GM23338 (cell line): ENCODE data around the gene TIPIN. TPM values are rescaled to one million over a fixed set of nuclear protein-coding genes. Genes with fewer than 3 reads are reported as not detected.
A peak's percentile ranks its signal among the peaks of the same experiment; 100 is the strongest.

Experiments used
- ATAC-seq: fragments of 200-7000 bp; cut with Tn5 transposase; 3 replicates; pipeline ENCODE4 v1.9.1; 2020
- DNase-seq: peaks from one replicate; pipeline ENCODE4 v3.0.0-alpha.2; 2015; ENCODE audit warnings: low spot score
- H2AFZ ChIP-seq: fragments of 200-600 bp; sonication (generic); 2 replicates; pipeline ENCODE4 v1.8.0; 2016; ENCODE audit warnings: antibody characterized with exemption, mild to moderate bottlenecking, moderate library complexity
- H3F3A ChIP-seq: fragments of 200-600 bp; sonication (generic); replicated peaks from 2 replicates; pipeline ENCODE4 v1.8.0; 2017; ENCODE audit warnings: antibody characterized with exemption, mixed run types, low read depth
- H3K27ac ChIP-seq: fragments of 200-600 bp; sonication (generic); 2 replicates; pipeline ENCODE4 v1.6.1; 2016; ENCODE audit warnings: low read depth
- H3K27me3 ChIP-seq: fragments of 200-600 bp; sonication (generic); 2 replicates; pipeline ENCODE4 v1.8.0; 2016; ENCODE audit warnings: mild to moderate bottlenecking, mixed run types, moderate library complexity; ENCODE audit not compliant: insufficient read depth
- H3K36me3 ChIP-seq: fragments of 200-600 bp; sonication (generic); 2 replicates; pipeline ENCODE4 v1.8.0; 2016; ENCODE audit warnings: mild to moderate bottlenecking; ENCODE audit not compliant: insufficient read depth
- H3K4me1 ChIP-seq: fragments of 200-600 bp; sonication (generic); 2 replicates; pipeline ENCODE4 v1.8.0; 2016; ENCODE audit warnings: mild to moderate bottlenecking, moderate library complexity; ENCODE audit not compliant: insufficient read depth
- H3K4me2 ChIP-seq: fragments of 200-600 bp; sonication (generic); 2 replicates; pipeline ENCODE4 v1.7.1; 2017; ENCODE audit warnings: mixed run types
- H3K4me3 ChIP-seq: fragments of 200-600 bp; sonication (generic); 2 replicates; pipeline ENCODE4 v1.6.1; 2016; ENCODE audit warnings: mixed run types
- H3K79me2 ChIP-seq: fragments of 200-600 bp; sonication (generic); replicated peaks from 2 replicates; pipeline ENCODE4 v1.8.0; 2017; ENCODE audit warnings: mild to moderate bottlenecking; ENCODE audit not compliant: insufficient read depth
- H3K9me2 ChIP-seq: fragments of 200-600 bp; sonication (generic); 2 replicates; pipeline ENCODE4 v1.8.0; 2017; ENCODE audit not compliant: insufficient read depth
- H4K20me1 ChIP-seq: fragments of 200-600 bp; sonication (generic); replicated peaks from 2 replicates; pipeline ENCODE4 v1.8.0; 2017; ENCODE audit warnings: mild to moderate bottlenecking; ENCODE audit not compliant: insufficient read depth
- H3K27ac Mint-ChIP-seq: 2 replicates; pipeline ENCODE4 v1.8.0; 2020; ENCODE audit warnings: inconsistent platforms, mild to moderate bottlenecking, moderate library complexity, mixed read lengths
- H3K27me3 Mint-ChIP-seq: 3 replicates; pipeline ENCODE4 v1.8.0; 2022; ENCODE audit warnings: low read depth, mild to moderate bottlenecking, moderate library complexity, mixed read lengths, inconsistent platforms; ENCODE audit not compliant: insufficient read depth, poor library complexity
- H3K36me3 Mint-ChIP-seq: 3 replicates; pipeline ENCODE4 v1.8.0; 2021; ENCODE audit warnings: low read depth, mild to moderate bottlenecking, inconsistent platforms, moderate library complexity, mixed read lengths
- H3K4me1 Mint-ChIP-seq: 3 replicates; pipeline ENCODE4 v1.8.0; 2020; ENCODE audit warnings: mild to moderate bottlenecking, inconsistent platforms, mixed read lengths
- H3K4me3 Mint-ChIP-seq: 3 replicates; pipeline ENCODE4 v1.8.0; 2021; ENCODE audit warnings: moderate library complexity, mild to moderate bottlenecking, inconsistent platforms, mixed read lengths
- H3K9me3 Mint-ChIP-seq: 3 replicates; pipeline ENCODE4 v1.8.0; 2020; ENCODE audit warnings: moderate library complexity, mild to moderate bottlenecking, inconsistent platforms, mixed read lengths
- CREB1 ChIP-seq: fragments of 250-450 bp; sonication (Bioruptor Pico); IDR thresholded peaks from 2 replicates; pipeline ENCODE4 v1.5.0; 2020; ENCODE audit warnings: low read depth, mild to moderate bottlenecking, moderate library complexity
- CTCF ChIP-seq, 2 experiments: fragments of 200-600 bp in 1 of 2; sonication (generic) in 1 of 2; conservative IDR thresholded peaks; 2 replicates each; pipeline versions ENCODE4 v1.5.1 to v1.6.1; 2016 to 2017; ENCODE audit warnings: antibody characterized with exemption in 2 of 2, low read depth in 2 of 2, mild to moderate bottlenecking in 2 of 2, moderate library complexity in 1 of 2
- EZH2 ChIP-seq: fragments of 200-600 bp; sonication (generic); IDR thresholded peaks from one replicate; pipeline ENCODE4 v1.8.0; 2017; ENCODE audit warnings: antibody characterized with exemption, mild to moderate bottlenecking, low read depth; ENCODE audit not compliant: unreplicated experiment
- EZH2phosphoT487 ChIP-seq: fragments of 200-600 bp; sonication (generic); IDR thresholded peaks from one replicate; pipeline ENCODE4 v1.8.1; 2018; ENCODE audit warnings: antibody characterized with exemption; ENCODE audit not compliant: unreplicated experiment
- JUNB ChIP-seq: IDR thresholded peaks from one replicate; pipeline ENCODE4 v1.6.1; 2016; ENCODE audit warnings: antibody characterized with exemption; ENCODE audit not compliant: unreplicated experiment
- NANOG ChIP-seq: IDR thresholded peaks from 2 replicates; pipeline ENCODE4 v1.6.1; 2016; ENCODE audit warnings: antibody characterized with exemption, borderline replicate concordance
- POLR2AphosphoS5 ChIP-seq: IDR thresholded peaks from 2 replicates; pipeline ENCODE4 v1.6.1; 2016; ENCODE audit warnings: antibody characterized with exemption, low read depth
- STAT1 ChIP-seq: IDR thresholded peaks from one replicate; pipeline ENCODE4 v1.6.1; 2016; ENCODE audit warnings: antibody characterized with exemption; ENCODE audit not compliant: unreplicated experiment
- ZNF114 ChIP-seq: fragments of 250-450 bp; sonication (Bioruptor Pico); IDR thresholded peaks from 2 replicates; pipeline ENCODE4 v1.5.0; 2020; ENCODE audit warnings: mild to moderate bottlenecking, moderate library complexity
- polyA plus RNA-seq: library from polyadenylated mRNA; unstranded; fragments of >200 nt; fragmentation: Nextera tagmentation; extraction: Ambion mirVana; gene quantifications from 2 replicates; pipeline ENCODE4 v1.2.1, GENCODE V29; 2016
- total RNA-seq: library from RNA; depleted of rRNA; stranded (reverse); fragments of >200 nt; shearing (Covaris generic); gene quantifications from 2 replicates; pipeline ENCODE4 v1.2.3, GENCODE V29; 2014
- TF ChIP-seq, protein P1 (sequence below): IDR thresholded peaks from 2 replicates; pipeline ENCODE4 v1.6.1; 2016; ENCODE audit warnings: antibody characterized with exemption
- TF ChIP-seq, protein P2 (sequence below): IDR thresholded peaks from one replicate; pipeline ENCODE4 v1.6.1; 2018; ENCODE audit warnings: antibody characterized with exemption; ENCODE audit not compliant: unreplicated experiment
- TF ChIP-seq, protein P3 (sequence below): fragments of 250-450 bp; sonication (Bioruptor Pico); IDR thresholded peaks from 2 replicates; pipeline ENCODE4 v1.5.0; 2020; ENCODE audit warnings: mild to moderate bottlenecking, moderate library complexity

The TIPIN gene
- total and polyA plus RNA-seq, 2 experiments from 2014 or later: 25.3 to 39.1 TPM

DNA sequence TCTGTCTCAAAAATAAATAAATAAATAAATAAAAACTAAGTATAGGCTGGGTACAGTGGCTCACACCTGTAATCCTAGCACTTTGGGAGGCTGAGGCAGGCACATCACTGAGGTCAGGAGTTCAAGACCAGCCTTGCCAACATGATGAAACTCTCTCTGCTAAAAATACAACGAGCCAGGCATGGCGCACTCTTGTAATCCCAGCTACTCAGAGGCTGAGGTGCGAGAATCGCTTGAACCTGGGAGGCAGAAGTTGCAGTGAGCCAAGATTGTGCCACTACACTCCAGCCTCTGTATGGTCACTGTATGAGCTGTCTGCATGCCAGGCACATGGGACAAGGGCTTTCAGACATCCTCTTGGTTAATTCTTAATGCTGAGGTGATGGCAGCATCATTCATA, 28.7 kb downstream of the TIPIN start:
- no peaks in the 10 kb centered on the region for H3F3A ChIP-seq
- H3K27ac ChIP-seq: peak overlapping the region; percentile 46; the same call in 1 of the 2 replicates
- no peak for ATAC-seq
- no peak overlapping the region for H3K4me3 ChIP-seq
- no peaks in the 10 kb centered on the region for H3K9me2 ChIP-seq
- Mint-ChIP-seq H3K9me3 (no peaks in the 10 kb centered on the region), H3K4me3 (no peak overlapping the region), H3K27me3 (no peaks in the 10 kb centered on the region), H3K4me1 (no peaks in the 10 kb centered on the region), H3K27ac (no peak overlapping the region), H3K36me3 (peaks cover 56% of the 10 kb centered on the region)
- H3K27me3 ChIP-seq: no peaks in the 10 kb centered on the region
- H3K79me2 ChIP-seq: no peaks in the 10 kb centered on the region
- H3K36me3 ChIP-seq: peaks cover 25% of the 10 kb centered on the region; the same call in 1 of the 2 replicates
- no peak for TF ChIP-seq CTCF (conservative IDR thresholded peaks at IDR 0.05; ENCODE audit: low read depth in 2 of 2)
- TF ChIP-seq JUNB: no peak
- no peak for TF ChIP-seq NANOG
- no peak for TF ChIP-seq POLR2AphosphoS5
- TF ChIP-seq, protein P1, sequence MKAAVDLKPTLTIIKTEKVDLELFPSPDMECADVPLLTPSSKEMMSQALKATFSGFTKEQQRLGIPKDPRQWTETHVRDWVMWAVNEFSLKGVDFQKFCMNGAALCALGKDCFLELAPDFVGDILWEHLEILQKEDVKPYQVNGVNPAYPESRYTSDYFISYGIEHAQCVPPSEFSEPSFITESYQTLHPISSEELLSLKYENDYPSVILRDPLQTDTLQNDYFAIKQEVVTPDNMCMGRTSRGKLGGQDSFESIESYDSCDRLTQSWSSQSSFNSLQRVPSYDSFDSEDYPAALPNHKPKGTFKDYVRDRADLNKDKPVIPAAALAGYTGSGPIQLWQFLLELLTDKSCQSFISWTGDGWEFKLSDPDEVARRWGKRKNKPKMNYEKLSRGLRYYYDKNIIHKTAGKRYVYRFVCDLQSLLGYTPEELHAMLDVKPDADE: no peak
- TF ChIP-seq, protein P2, sequence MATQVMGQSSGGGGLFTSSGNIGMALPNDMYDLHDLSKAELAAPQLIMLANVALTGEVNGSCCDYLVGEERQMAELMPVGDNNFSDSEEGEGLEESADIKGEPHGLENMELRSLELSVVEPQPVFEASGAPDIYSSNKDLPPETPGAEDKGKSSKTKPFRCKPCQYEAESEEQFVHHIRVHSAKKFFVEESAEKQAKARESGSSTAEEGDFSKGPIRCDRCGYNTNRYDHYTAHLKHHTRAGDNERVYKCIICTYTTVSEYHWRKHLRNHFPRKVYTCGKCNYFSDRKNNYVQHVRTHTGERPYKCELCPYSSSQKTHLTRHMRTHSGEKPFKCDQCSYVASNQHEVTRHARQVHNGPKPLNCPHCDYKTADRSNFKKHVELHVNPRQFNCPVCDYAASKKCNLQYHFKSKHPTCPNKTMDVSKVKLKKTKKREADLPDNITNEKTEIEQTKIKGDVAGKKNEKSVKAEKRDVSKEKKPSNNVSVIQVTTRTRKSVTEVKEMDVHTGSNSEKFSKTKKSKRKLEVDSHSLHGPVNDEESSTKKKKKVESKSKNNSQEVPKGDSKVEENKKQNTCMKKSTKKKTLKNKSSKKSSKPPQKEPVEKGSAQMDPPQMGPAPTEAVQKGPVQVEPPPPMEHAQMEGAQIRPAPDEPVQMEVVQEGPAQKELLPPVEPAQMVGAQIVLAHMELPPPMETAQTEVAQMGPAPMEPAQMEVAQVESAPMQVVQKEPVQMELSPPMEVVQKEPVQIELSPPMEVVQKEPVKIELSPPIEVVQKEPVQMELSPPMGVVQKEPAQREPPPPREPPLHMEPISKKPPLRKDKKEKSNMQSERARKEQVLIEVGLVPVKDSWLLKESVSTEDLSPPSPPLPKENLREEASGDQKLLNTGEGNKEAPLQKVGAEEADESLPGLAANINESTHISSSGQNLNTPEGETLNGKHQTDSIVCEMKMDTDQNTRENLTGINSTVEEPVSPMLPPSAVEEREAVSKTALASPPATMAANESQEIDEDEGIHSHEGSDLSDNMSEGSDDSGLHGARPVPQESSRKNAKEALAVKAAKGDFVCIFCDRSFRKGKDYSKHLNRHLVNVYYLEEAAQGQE: no peak
- no peak for TF ChIP-seq EZH2
- TF ChIP-seq EZH2phosphoT487: no peak
- no peak for TF ChIP-seq ZNF114 (CRISPR knock-in tag)
- TF ChIP-seq CREB1 (CRISPR knock-in tag): no peak
- no peak for TF ChIP-seq STAT1
- TF ChIP-seq, protein P3, sequence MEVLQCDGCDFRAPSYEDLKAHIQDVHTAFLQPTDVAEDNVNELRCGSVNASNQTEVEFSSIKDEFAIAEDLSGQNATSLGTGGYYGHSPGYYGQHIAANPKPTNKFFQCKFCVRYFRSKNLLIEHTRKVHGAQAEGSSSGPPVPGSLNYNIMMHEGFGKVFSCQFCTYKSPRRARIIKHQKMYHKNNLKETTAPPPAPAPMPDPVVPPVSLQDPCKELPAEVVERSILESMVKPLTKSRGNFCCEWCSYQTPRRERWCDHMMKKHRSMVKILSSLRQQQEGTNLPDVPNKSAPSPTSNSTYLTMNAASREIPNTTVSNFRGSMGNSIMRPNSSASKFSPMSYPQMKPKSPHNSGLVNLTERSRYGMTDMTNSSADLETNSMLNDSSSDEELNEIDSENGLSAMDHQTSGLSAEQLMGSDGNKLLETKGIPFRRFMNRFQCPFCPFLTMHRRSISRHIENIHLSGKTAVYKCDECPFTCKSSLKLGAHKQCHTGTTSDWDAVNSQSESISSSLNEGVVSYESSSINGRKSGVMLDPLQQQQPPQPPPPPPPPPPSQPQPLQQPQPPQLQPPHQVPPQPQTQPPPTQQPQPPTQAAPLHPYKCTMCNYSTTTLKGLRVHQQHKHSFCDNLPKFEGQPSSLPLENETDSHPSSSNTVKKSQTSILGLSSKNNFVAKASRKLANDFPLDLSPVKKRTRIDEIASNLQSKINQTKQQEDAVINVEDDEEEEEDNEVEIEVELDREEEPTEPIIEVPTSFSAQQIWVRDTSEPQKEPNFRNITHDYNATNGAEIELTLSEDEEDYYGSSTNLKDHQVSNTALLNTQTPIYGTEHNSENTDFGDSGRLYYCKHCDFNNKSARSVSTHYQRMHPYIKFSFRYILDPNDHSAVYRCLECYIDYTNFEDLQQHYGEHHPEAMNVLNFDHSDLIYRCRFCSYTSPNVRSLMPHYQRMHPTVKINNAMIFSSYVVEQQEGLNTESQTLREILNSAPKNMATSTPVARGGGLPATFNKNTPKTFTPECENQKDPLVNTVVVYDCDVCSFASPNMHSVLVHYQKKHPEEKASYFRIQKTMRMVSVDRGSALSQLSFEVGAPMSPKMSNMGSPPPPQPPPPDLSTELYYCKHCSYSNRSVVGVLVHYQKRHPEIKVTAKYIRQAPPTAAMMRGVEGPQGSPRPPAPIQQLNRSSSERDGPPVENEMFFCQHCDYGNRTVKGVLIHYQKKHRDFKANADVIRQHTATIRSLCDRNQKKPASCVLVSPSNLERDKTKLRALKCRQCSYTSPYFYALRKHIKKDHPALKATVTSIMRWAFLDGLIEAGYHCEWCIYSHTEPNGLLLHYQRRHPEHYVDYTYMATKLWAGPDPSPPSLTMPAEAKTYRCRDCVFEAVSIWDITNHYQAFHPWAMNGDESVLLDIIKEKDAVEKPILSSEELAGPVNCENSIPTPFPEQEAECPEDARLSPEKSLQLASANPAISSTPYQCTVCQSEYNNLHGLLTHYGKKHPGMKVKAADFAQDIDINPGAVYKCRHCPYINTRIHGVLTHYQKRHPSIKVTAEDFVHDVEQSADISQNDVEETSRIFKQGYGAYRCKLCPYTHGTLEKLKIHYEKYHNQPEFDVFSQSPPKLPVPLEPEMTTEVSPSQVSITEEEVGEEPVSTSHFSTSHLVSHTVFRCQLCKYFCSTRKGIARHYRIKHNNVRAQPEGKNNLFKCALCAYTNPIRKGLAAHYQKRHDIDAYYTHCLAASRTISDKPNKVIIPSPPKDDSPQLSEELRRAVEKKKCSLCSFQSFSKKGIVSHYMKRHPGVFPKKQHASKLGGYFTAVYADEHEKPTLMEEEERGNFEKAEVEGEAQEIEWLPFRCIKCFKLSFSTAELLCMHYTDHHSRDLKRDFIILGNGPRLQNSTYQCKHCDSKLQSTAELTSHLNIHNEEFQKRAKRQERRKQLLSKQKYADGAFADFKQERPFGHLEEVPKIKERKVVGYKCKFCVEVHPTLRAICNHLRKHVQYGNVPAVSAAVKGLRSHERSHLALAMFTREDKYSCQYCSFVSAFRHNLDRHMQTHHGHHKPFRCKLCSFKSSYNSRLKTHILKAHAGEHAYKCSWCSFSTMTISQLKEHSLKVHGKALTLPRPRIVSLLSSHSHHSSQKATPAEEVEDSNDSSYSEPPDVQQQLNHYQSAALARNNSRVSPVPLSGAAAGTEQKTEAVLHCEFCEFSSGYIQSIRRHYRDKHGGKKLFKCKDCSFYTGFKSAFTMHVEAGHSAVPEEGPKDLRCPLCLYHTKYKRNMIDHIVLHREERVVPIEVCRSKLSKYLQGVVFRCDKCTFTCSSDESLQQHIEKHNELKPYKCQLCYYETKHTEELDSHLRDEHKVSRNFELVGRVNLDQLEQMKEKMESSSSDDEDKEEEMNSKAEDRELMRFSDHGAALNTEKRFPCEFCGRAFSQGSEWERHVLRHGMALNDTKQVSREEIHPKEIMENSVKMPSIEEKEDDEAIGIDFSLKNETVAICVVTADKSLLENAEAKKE (CRISPR knock-in tag): no peak
- DNase-seq: no peak
- H3K4me2 ChIP-seq: no peak overlapping the region
- no peaks in the 10 kb centered on the region for H3K4me1 ChIP-seq
- no peaks in the 10 kb centered on the region for H4K20me1 ChIP-seq
- no peak overlapping the region for H2AFZ ChIP-seq
